Neural cell (in vitro differentiated cells): Measurements from ENCODE around the gene TACC3. TPM values are rescaled to one million over a fixed set of nuclear protein-coding genes. Genes with fewer than 3 reads are reported as not detected.

Source experiments
- H2AFZ ChIP-seq: fragments of 200-600, 300-800 bp; sonication (generic), shearing (Covaris generic); 2 replicates; pipeline ENCODE4 v1.6.0; 2014; ENCODE audit warnings: low read depth, mild to moderate bottlenecking, antibody characterized with exemption, low read length, moderate library complexity
- H3F3A ChIP-seq: fragments of 200-600 bp; shearing (Covaris generic); 2 replicates; pipeline ENCODE4 v1.6.1; 2016; ENCODE audit warnings: mild to moderate bottlenecking, moderate library complexity, mixed read lengths, antibody characterized with exemption, low read length; ENCODE audit not compliant: insufficient read depth, poor library complexity, severe bottlenecking
- H3K27ac ChIP-seq: fragments of 200-600, 300-800 bp; sonication (generic), shearing (Covaris generic); 2 replicates; pipeline ENCODE4 v1.5.1; 2014; ENCODE audit warnings: mild to moderate bottlenecking, low read length, moderate library complexity
- H3K27me3 ChIP-seq: fragments of 300-800, 200-600 bp; sonication (generic), shearing (Covaris generic); 2 replicates; pipeline ENCODE4 v1.6.0; 2014; ENCODE audit warnings: mild to moderate bottlenecking, low read depth, low read length, moderate library complexity; ENCODE audit not compliant: insufficient read depth
- H3K36me3 ChIP-seq: fragments of 300-800, 200-600 bp; sonication (generic), shearing (Covaris generic); 2 replicates; pipeline ENCODE4 v1.5.1; 2014; ENCODE audit warnings: mild to moderate bottlenecking, antibody characterized with exemption, low read length, moderate library complexity; ENCODE audit not compliant: insufficient read depth
- H3K4me2 ChIP-seq: fragments of 300-800, 200-600 bp; sonication (generic), shearing (Covaris generic); 2 replicates; pipeline ENCODE4 v1.6.0; 2014; ENCODE audit warnings: mild to moderate bottlenecking, low read length
- H3K4me3 ChIP-seq: fragments of 300-800, 200-600 bp; sonication (generic), shearing (Covaris generic); 2 replicates; pipeline ENCODE4 v1.5.1; 2014; ENCODE audit warnings: mild to moderate bottlenecking, low read length, moderate library complexity
- H3K79me2 ChIP-seq: fragments of 200-600 bp; shearing (Covaris generic); replicated peaks from 2 replicates; pipeline ENCODE4 v1.6.0; 2014; ENCODE audit warnings: mild to moderate bottlenecking, low read length, moderate library complexity; ENCODE audit not compliant: insufficient read depth
- H3K9ac ChIP-seq: fragments of 300-800, 200-600 bp; sonication (generic), shearing (Covaris generic); 2 replicates; pipeline ENCODE4 v1.6.1; 2016; ENCODE audit warnings: mild to moderate bottlenecking, low read length, mixed read lengths
- H3K9me2 ChIP-seq: fragments of 200-600 bp; shearing (Covaris generic); 2 replicates; pipeline ENCODE4 v1.6.1; 2016; ENCODE audit warnings: mild to moderate bottlenecking, low read length, mixed read lengths; ENCODE audit not compliant: insufficient read depth
- H3K9me3 ChIP-seq: fragments of 200-600, 300-800 bp; sonication (generic), shearing (Covaris generic); 2 replicates; pipeline ENCODE4 v1.6.1; 2016; ENCODE audit warnings: mild to moderate bottlenecking, mixed run types, low read length, moderate library complexity, mixed read lengths
- H4K20me1 ChIP-seq: fragments of 200-600 bp; shearing (Covaris generic); 2 replicates; pipeline ENCODE4 v1.6.1; 2016; ENCODE audit warnings: mild to moderate bottlenecking, mixed run types; ENCODE audit not compliant: insufficient read depth
- CTCF ChIP-seq: fragments of 450-650 bp; IDR thresholded peaks from 2 replicates; pipeline ENCODE4 v1.5.1; 2014; ENCODE audit warnings: antibody characterized with exemption, mild to moderate bottlenecking, moderate library complexity; ENCODE audit not compliant: poor library complexity, severe bottlenecking
- EP300 ChIP-seq: fragments of 450-650 bp; conservative IDR thresholded peaks from 2 replicates; pipeline ENCODE4 v1.6.1; 2014; ENCODE audit warnings: antibody characterized with exemption, mild to moderate bottlenecking, moderate library complexity; ENCODE audit not compliant: poor library complexity, severe bottlenecking
- EZH2 ChIP-seq: fragments of 200-600, 300-800 bp; shearing (Covaris generic), sonication (generic); IDR thresholded peaks from 2 replicates; pipeline ENCODE4 v1.6.1; 2014; ENCODE audit warnings: antibody characterized with exemption, low read length, borderline replicate concordance, mild to moderate bottlenecking; ENCODE audit not compliant: insufficient read depth, poor library complexity, severe bottlenecking
- MXI1 ChIP-seq: fragments of 450-650 bp; conservative IDR thresholded peaks from 2 replicates; pipeline ENCODE4 v1.6.1; 2014; ENCODE audit warnings: antibody characterized with exemption, mild to moderate bottlenecking; ENCODE audit not compliant: poor library complexity, severe bottlenecking
- POLR2AphosphoS5 ChIP-seq: IDR thresholded peaks from 2 replicates; pipeline ENCODE4 v1.6.1; 2012
- RAD21 ChIP-seq: fragments of 450-650 bp; conservative IDR thresholded peaks from 2 replicates; pipeline ENCODE4 v1.6.1; 2014; ENCODE audit warnings: antibody characterized with exemption, mild to moderate bottlenecking, moderate library complexity
- SMC3 ChIP-seq: fragments of 450-650 bp; conservative IDR thresholded peaks from 2 replicates; pipeline ENCODE4 v1.6.1; 2014; ENCODE audit warnings: antibody characterized with exemption, mild to moderate bottlenecking, moderate library complexity; ENCODE audit not compliant: poor library complexity
- TAF1 ChIP-seq: IDR thresholded peaks from 2 replicates; pipeline ENCODE4 v1.6.1; 2012; ENCODE audit warnings: low read depth
- polyA plus RNA-seq: library from polyadenylated mRNA; depleted of rRNA; stranded (reverse); fragments of >200 nt; gene quantifications from 2 replicates; pipeline ENCODE4 v1.2.3, GENCODE V29; 2014
- TF ChIP-seq, protein P1 (sequence below): IDR thresholded peaks from 2 replicates; pipeline ENCODE4 v1.6.1; 2012; ENCODE audit warnings: borderline replicate concordance

The TACC3 gene
- polyA plus RNA-seq, 1 donor from 2014 or later: 2.6 TPM

DNA sequence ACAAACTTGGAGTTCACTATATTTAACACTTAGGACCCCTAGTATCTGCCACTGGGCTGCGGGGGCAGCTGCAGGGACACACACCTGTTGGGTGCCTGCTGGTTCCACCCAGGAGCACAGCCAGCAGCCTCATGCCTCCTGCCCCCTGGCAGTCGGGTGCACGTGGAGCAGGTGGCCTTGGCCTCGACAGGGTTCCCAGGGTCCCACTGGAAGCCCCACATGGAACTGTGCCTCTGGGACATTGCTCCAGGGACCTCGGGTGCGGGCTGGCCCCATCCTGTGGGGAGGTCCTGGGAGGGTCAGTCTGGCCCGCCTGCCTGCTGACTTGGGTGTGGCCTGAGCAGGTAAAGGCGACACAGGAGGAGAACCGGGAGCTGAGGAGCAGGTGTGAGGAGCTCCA lies 18.0 kb downstream of the TACC3 start:
- TF ChIP-seq CTCF: no peak
- TF ChIP-seq, protein P1, sequence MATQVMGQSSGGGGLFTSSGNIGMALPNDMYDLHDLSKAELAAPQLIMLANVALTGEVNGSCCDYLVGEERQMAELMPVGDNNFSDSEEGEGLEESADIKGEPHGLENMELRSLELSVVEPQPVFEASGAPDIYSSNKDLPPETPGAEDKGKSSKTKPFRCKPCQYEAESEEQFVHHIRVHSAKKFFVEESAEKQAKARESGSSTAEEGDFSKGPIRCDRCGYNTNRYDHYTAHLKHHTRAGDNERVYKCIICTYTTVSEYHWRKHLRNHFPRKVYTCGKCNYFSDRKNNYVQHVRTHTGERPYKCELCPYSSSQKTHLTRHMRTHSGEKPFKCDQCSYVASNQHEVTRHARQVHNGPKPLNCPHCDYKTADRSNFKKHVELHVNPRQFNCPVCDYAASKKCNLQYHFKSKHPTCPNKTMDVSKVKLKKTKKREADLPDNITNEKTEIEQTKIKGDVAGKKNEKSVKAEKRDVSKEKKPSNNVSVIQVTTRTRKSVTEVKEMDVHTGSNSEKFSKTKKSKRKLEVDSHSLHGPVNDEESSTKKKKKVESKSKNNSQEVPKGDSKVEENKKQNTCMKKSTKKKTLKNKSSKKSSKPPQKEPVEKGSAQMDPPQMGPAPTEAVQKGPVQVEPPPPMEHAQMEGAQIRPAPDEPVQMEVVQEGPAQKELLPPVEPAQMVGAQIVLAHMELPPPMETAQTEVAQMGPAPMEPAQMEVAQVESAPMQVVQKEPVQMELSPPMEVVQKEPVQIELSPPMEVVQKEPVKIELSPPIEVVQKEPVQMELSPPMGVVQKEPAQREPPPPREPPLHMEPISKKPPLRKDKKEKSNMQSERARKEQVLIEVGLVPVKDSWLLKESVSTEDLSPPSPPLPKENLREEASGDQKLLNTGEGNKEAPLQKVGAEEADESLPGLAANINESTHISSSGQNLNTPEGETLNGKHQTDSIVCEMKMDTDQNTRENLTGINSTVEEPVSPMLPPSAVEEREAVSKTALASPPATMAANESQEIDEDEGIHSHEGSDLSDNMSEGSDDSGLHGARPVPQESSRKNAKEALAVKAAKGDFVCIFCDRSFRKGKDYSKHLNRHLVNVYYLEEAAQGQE: no peak
- no peak for TF ChIP-seq MXI1
- no peak for TF ChIP-seq EZH2
- TF ChIP-seq POLR2AphosphoS5: no peak
- no peak for TF ChIP-seq SMC3
- TF ChIP-seq TAF1: no peak
- no peak for TF ChIP-seq RAD21
- no peak for TF ChIP-seq EP300
- Histone ChIP-seq H3K9me2 (no peaks in the 10 kb centered on the region), H3K4me2 (no peak overlapping the region), H3K9me3 (no peaks in the 10 kb centered on the region), H4K20me1 (no peaks in the 10 kb centered on the region), H3K36me3 (no peaks in the 10 kb centered on the region), H3K9ac (no peak overlapping the region), H3K27ac (no peak overlapping the region), H3F3A (no peaks in the 10 kb centered on the region), H3K79me2 (no peaks in the 10 kb centered on the region), H3K27me3 (no peaks in the 10 kb centered on the region), H2AFZ (no peak overlapping the region), H3K4me3 (no peak overlapping the region)

GRCh38 chr4:1740021-1740545 lies 18.8 kb downstream of the TACC3 start:
- no peaks in the 10 kb centered on the region for H3K9me2 ChIP-seq
- H3K4me3 ChIP-seq: no peak overlapping the region
- no peaks in the 10 kb centered on the region for H3K36me3 ChIP-seq
- no peak overlapping the region for H3K4me2 ChIP-seq
- H3K27ac ChIP-seq: no peak overlapping the region
- no peak for TF ChIP-seq RAD21
- TF ChIP-seq SMC3: no peak
- TF ChIP-seq POLR2AphosphoS5: no peak
- H2AFZ ChIP-seq: no peak overlapping the region
- H3F3A ChIP-seq: no peaks in the 10 kb centered on the region
- H3K27me3 ChIP-seq: no peaks in the 10 kb centered on the region
- no peaks in the 10 kb centered on the region for H3K79me2 ChIP-seq
- H3K9ac ChIP-seq: no peak overlapping the region
- H3K9me3 ChIP-seq: no peaks in the 10 kb centered on the region
- no peaks in the 10 kb centered on the region for H4K20me1 ChIP-seq
